IgD-negative memory B cell (primary cell): Measurements from ENCODE around the gene LGR6. TPM values are rescaled to one million over a fixed set of nuclear protein-coding genes. Genes with fewer than 3 reads are reported as not detected.

Source experiments
- H3K27ac Mint-ChIP-seq, 3 donors: one replicate each; pipeline ENCODE4 v1.8.0; 2020 to 2022; ENCODE audit warnings: mild to moderate bottlenecking in 3 of 3, mixed read lengths in 3 of 3, moderate library complexity in 1 of 3
- H3K27me3 Mint-ChIP-seq: one replicate; pipeline ENCODE4 v1.8.0; 2021; ENCODE audit warnings: mixed read lengths
- H3K36me3 Mint-ChIP-seq: one replicate; pipeline ENCODE4 v1.8.0; 2020; ENCODE audit warnings: mild to moderate bottlenecking, mixed read lengths
- H3K4me1 Mint-ChIP-seq, 3 donors: one replicate each; pipeline ENCODE4 v1.8.0; 2020 to 2022; ENCODE audit warnings: mixed read lengths in 3 of 3, mild to moderate bottlenecking in 1 of 3
- H3K4me3 Mint-ChIP-seq, 4 donors: one replicate each; pipeline ENCODE4 v1.8.0; 2020 to 2022; ENCODE audit warnings: mild to moderate bottlenecking in 4 of 4, mixed read lengths in 4 of 4, moderate library complexity in 3 of 4
- H3K9me3 Mint-ChIP-seq, 3 donors: one replicate each; pipeline ENCODE4 v1.8.0; 2020 to 2021; ENCODE audit warnings: mixed read lengths in 3 of 3, mild to moderate bottlenecking in 1 of 3
- polyA plus RNA-seq: library from polyadenylated mRNA; unstranded; fragments of 300-500 nt; fragmentation: Illumina TruSeq; gene quantifications from one replicate; pipeline ENCODE4 v1.2.3, GENCODE V29; 2021

LGR6 gene
- polyA plus RNA-seq, 1 donor from 2014 or later = not detected

GRCh38 chr1:202355944-202356553 is 162.4 kb downstream of the LGR6 start:
- H3K4me3 Mint-ChIP-seq = no peak overlapping the region
- peaks cover 0 to 5% (median 4%) of the 10 kb centered on the region in 3 donors for H3K4me1 Mint-ChIP-seq
- H3K36me3 Mint-ChIP-seq = no peaks in the 10 kb centered on the region
- no peaks in the 10 kb centered on the region for H3K27me3 Mint-ChIP-seq
- no peaks in the 10 kb centered on the region for H3K9me3 Mint-ChIP-seq
- H3K27ac Mint-ChIP-seq = no peak overlapping the region

GRCh38 chr1:202357506-202357905 is 163.9 kb downstream of the LGR6 start:
- peaks cover 2% of the 10 kb centered on the region for H3K36me3 Mint-ChIP-seq
- H3K9me3 Mint-ChIP-seq = no peaks in the 10 kb centered on the region

GRCh38 chr1:202361224-202361623 is 167.6 kb downstream of the LGR6 start:
- H3K27ac Mint-ChIP-seq = no peak overlapping the region
- no peak overlapping the region for H3K4me3 Mint-ChIP-seq
- H3K27me3 Mint-ChIP-seq = no peaks in the 10 kb centered on the region
- H3K9me3 Mint-ChIP-seq = no peaks in the 10 kb centered on the region
- H3K4me1 Mint-ChIP-seq = peaks cover 0 to 4% (median 3%) of the 10 kb centered on the region in 3 donors
- H3K36me3 Mint-ChIP-seq = peaks cover 2% of the 10 kb centered on the region

More at GRCh38 chr1:202357506-202357905, 163.9 kb downstream of the LGR6 start:
- no peak overlapping the region for H3K27ac Mint-ChIP-seq
- peaks cover 0 to 6% (median 5%) of the 10 kb centered on the region in 3 donors for H3K4me1 Mint-ChIP-seq
- H3K4me3 Mint-ChIP-seq = no peak overlapping the region
- no peaks in the 10 kb centered on the region for H3K27me3 Mint-ChIP-seq

GRCh38 chr1:202361701-202362100 is 168.1 kb downstream of the LGR6 start:
- Mint-ChIP-seq H3K27me3 (no peaks in the 10 kb centered on the region), H3K27ac (no peak overlapping the region), H3K4me1 (peaks cover 0 to 3% (median 3%) of the 10 kb centered on the region in 3 donors), H3K4me3 (no peak overlapping the region), H3K36me3 (peaks cover 2% of the 10 kb centered on the region), H3K9me3 (no peaks in the 10 kb centered on the region)

GRCh38 chr1:202362212-202362611 is 168.6 kb downstream of the LGR6 start:
- H3K9me3 Mint-ChIP-seq = no peaks in the 10 kb centered on the region
- H3K27ac Mint-ChIP-seq = no peak overlapping the region
- peaks cover 2% of the 10 kb centered on the region for H3K36me3 Mint-ChIP-seq
- no peaks in the 10 kb centered on the region for H3K27me3 Mint-ChIP-seq
- H3K4me3 Mint-ChIP-seq = no peak overlapping the region
- H3K4me1 Mint-ChIP-seq = peaks cover 0 to 3% (median 3%) of the 10 kb centered on the region in 3 donors

- Mint-ChIP-seq H3K4me1 (peaks cover 0 to 4% (median 2%) of the 10 kb centered on the region in 3 donors), H3K27ac (no peak overlapping the region)
These were observed 171.7 kb downstream of the LGR6 start for GRCh38 chr1:202365092-202365815.

GRCh38 chr1:202367271-202367670 is 173.7 kb downstream of the LGR6 start:
- no peak overlapping the region for H3K4me3 Mint-ChIP-seq
- peaks cover 0 to 4% (median 1%) of the 10 kb centered on the region in 3 donors for H3K4me1 Mint-ChIP-seq
- no peak overlapping the region for H3K27ac Mint-ChIP-seq
- H3K9me3 Mint-ChIP-seq = peaks cover 0 to 2% (median 0%) of the 10 kb centered on the region in 3 donors
- H3K36me3 Mint-ChIP-seq = peaks cover 4% of the 10 kb centered on the region
- no peaks in the 10 kb centered on the region for H3K27me3 Mint-ChIP-seq

More at GRCh38 chr1:202365092-202365815, 171.7 kb downstream of the LGR6 start:
- Mint-ChIP-seq H3K4me3 (no peak overlapping the region), H3K27me3 (no peaks in the 10 kb centered on the region), H3K9me3 (peaks cover 0 to 2% (median 0%) of the 10 kb centered on the region in 3 donors), H3K36me3 (peaks cover 7% of the 10 kb centered on the region)

Other genes with a start within 250 kb of the LGR6 start
- gene LMOD1, start 247.3 kb upstream of the LGR6 start, polyA plus RNA-seq = not detected
- 31.3 TPM for gene TIMM17A, start 238.3 kb upstream of the LGR6 start, polyA plus RNA-seq
- gene RNPEP, start 211.2 kb upstream of the LGR6 start, polyA plus RNA-seq = 38.5 TPM
- not detected for gene ELF3, start 183.2 kb upstream of the LGR6 start, polyA plus RNA-seq
- 0.11 TPM for gene GPR37L1, start 70.9 kb upstream of the LGR6 start, polyA plus RNA-seq
- 17.3 TPM for gene ARL8A, start 49.1 kb upstream of the LGR6 start, polyA plus RNA-seq
- gene PTPN7, start 33.2 kb upstream of the LGR6 start, polyA plus RNA-seq = 18.7 TPM
- 13.1 TPM for gene UBE2T, start 148.1 kb downstream of the LGR6 start, polyA plus RNA-seq
- 12.3 TPM for gene PPP1R12B, start 154.9 kb downstream of the LGR6 start, polyA plus RNA-seq